SK-N-SH (cell line): ENCODE measurements around the gene PKN3. TPM values are rescaled to one million over a fixed set of nuclear protein-coding genes. Genes with fewer than 3 reads are reported as not detected.

Experiments
- CTCF ChIA-PET: fragments of 300-600, 350-600 bp; formaldehyde crosslinking; extraction: SDS; loops from one replicate; lab custom pipeline; 2021; lab: Yijun Ruan, JAX
- POLR2A ChIA-PET: fragments of 350-600 bp; sonication (Branson Sonifier 250); formaldehyde crosslinking; extraction: SDS; loops from one replicate; lab custom pipeline; 2020; ENCODE audit warnings: antibody characterized with exemption, inconsistent platforms; lab: Yijun Ruan, JAX
- DNase-seq: peaks from one replicate; pipeline ENCODE4 v3.0.0; 2012
- H2AFZ ChIP-seq: fragments of 200-600 bp; sonication (generic); 2 replicates; pipeline ENCODE4 v1.8.1; 2016; ENCODE audit warnings: antibody characterized with exemption, mild to moderate bottlenecking, low read depth
- H3F3A ChIP-seq: fragments of 200-600 bp; sonication (generic); replicated peaks from 2 replicates; pipeline ENCODE3; 2016; ENCODE audit warnings: antibody characterized with exemption, mild to moderate bottlenecking; ENCODE audit not compliant: insufficient read depth
- H3K27ac ChIP-seq, 2 experiments: fragments of 200-500 bp in 1 of 2; fragments of 200-600 bp in 1 of 2; sonication (Bioruptor generic) in 1 of 2; sonication (generic), shearing (Covaris generic) in 1 of 2; 2 replicates each; pipeline versions ENCODE4 v1.5.1 to v1.6.1; 2014 to 2016; ENCODE audit warnings: low read depth in 2 of 2, inconsistent platforms in 1 of 2, low read length in 1 of 2, mild to moderate bottlenecking in 1 of 2, mixed read lengths in 1 of 2
- H3K27me3 ChIP-seq: fragments of 200-600 bp; sonication (generic), shearing (Covaris generic); 2 replicates; pipeline ENCODE4 v1.6.1; 2016; ENCODE audit warnings: mixed run types; ENCODE audit not compliant: insufficient read depth
- H3K36me3 ChIP-seq, 2 experiments: fragments of 200-500 bp in 1 of 2; fragments of 200-600 bp in 1 of 2; sonication (Bioruptor generic) in 1 of 2; sonication (generic) in 1 of 2; replicated peaks in 1 of 2; 2 replicates each; pipeline versions ENCODE3 to v1.5.1; 2014 to 2016; ENCODE audit warnings: low read length in 1 of 2, mild to moderate bottlenecking in 1 of 2; ENCODE audit not compliant: insufficient read depth in 2 of 2, control insufficient read depth in 1 of 2
- H3K4me1 ChIP-seq, 2 experiments: fragments of 200-500 bp in 1 of 2; fragments of 200-600 bp in 1 of 2; sonication (Bioruptor generic) in 1 of 2; sonication (generic), shearing (Covaris generic) in 1 of 2; 2 replicates each; pipeline versions ENCODE4 v1.5.1 to v1.6.1; 2014 to 2016; ENCODE audit warnings: low read depth in 1 of 2, low read length in 1 of 2, mixed run types in 1 of 2; ENCODE audit not compliant: insufficient read depth in 2 of 2, control insufficient read depth in 1 of 2
- H3K4me2 ChIP-seq: fragments of 200-600 bp; sonication (generic), shearing (Covaris generic); 2 replicates; pipeline ENCODE4 v1.6.1; 2017; ENCODE audit warnings: mixed run types
- H3K4me3 ChIP-seq, 2 experiments: fragments of 200-500 bp in 1 of 2; fragments of 200-600 bp in 1 of 2; sonication (Bioruptor generic) in 1 of 2; sonication (generic), shearing (Covaris generic) in 1 of 2; 2 replicates each; pipeline versions ENCODE4 v1.5.1 to v1.8.1; 2014 to 2016; ENCODE audit warnings: low read depth in 2 of 2, inconsistent platforms in 1 of 2, low read length in 1 of 2, mild to moderate bottlenecking in 1 of 2, mixed read lengths in 1 of 2, moderate library complexity in 1 of 2
- H3K79me2 ChIP-seq: fragments of 200-600 bp; sonication (generic); 2 replicates; pipeline ENCODE4 v1.8.1; 2017; ENCODE audit warnings: mild to moderate bottlenecking; ENCODE audit not compliant: insufficient read depth
- H3K9ac ChIP-seq: fragments of 200-600 bp; sonication (generic); 2 replicates; pipeline ENCODE4 v1.6.1; 2017; ENCODE audit warnings: mixed run types
- H3K9me2 ChIP-seq: fragments of 200-600 bp; sonication (generic); 2 replicates; pipeline ENCODE4 v1.6.1; 2017; ENCODE audit warnings: mixed run types
- H3K9me3 ChIP-seq: fragments of 200-600 bp; sonication (generic); 2 replicates; pipeline ENCODE4 v1.6.1; 2017; ENCODE audit warnings: mixed run types, mild to moderate bottlenecking, moderate library complexity
- H4K20me1 ChIP-seq: fragments of 200-600 bp; sonication (generic); 2 replicates; pipeline ENCODE4 v1.6.1; 2017; ENCODE audit warnings: mild to moderate bottlenecking, mixed run types; ENCODE audit not compliant: insufficient read depth
- CTCF ChIP-seq: fragments of 200-600 bp; sonication (generic); IDR thresholded peaks from 2 replicates; pipeline ENCODE4 v1.6.1; 2017; ENCODE audit warnings: antibody characterized with exemption, mild to moderate bottlenecking, moderate library complexity
- EP300 ChIP-seq, 2 experiments: IDR thresholded peaks; 2 replicates each; pipeline versions ENCODE4 v1.4.0 to v1.6.1; 2012; ENCODE audit warnings: borderline replicate concordance in 1 of 2, low read depth in 1 of 2, low read length in 1 of 2
- FOSL2 ChIP-seq: IDR thresholded peaks from 2 replicates; pipeline ENCODE4 v1.4.0; 2012; ENCODE audit warnings: low read depth, mild to moderate bottlenecking, moderate library complexity, borderline replicate concordance
- FOXJ3 ChIP-seq: sonication (generic); formaldehyde crosslinking; IDR thresholded peaks from 2 replicates; pipeline ENCODE4 v1.5.1; 2020; ENCODE audit warnings: mild to moderate bottlenecking, missing genetic modification reagents
- JUND ChIP-seq: IDR thresholded peaks from 2 replicates; pipeline ENCODE4 v1.4.0; 2012
- MAX ChIP-seq: IDR thresholded peaks from 2 replicates; pipeline ENCODE4 v1.4.0; 2012; ENCODE audit warnings: low read depth
- MEF2A ChIP-seq: IDR thresholded peaks from 2 replicates; pipeline ENCODE4 v1.4.0; 2012; ENCODE audit warnings: low read depth, borderline replicate concordance
- MXI1 ChIP-seq: IDR thresholded peaks from 2 replicates; pipeline ENCODE4 v1.6.1; 2012; ENCODE audit warnings: mild to moderate bottlenecking, low read depth, low read length, improper control_type of control experiment
- NFIC ChIP-seq: IDR thresholded peaks from 2 replicates; pipeline ENCODE4 v1.4.0; 2012; ENCODE audit warnings: borderline replicate concordance
- RCOR1 ChIP-seq: fragments of 150-350 bp; IDR thresholded peaks from 2 replicates; pipeline ENCODE4 v1.6.1; 2017; ENCODE audit warnings: antibody characterized with exemption, low read length
- REST ChIP-seq: IDR thresholded peaks from 2 replicates; pipeline ENCODE4 v1.6.1; 2012; ENCODE audit warnings: mild to moderate bottlenecking, low read depth, low read length, moderate library complexity
- RFX5 ChIP-seq: IDR thresholded peaks from 2 replicates; pipeline ENCODE4 v1.6.1; 2012; ENCODE audit warnings: mild to moderate bottlenecking, improper control_type of control experiment, low read length
- RXRA ChIP-seq: IDR thresholded peaks from 2 replicates; pipeline ENCODE4 v1.4.0; 2012; ENCODE audit warnings: low read depth, mild to moderate bottlenecking, borderline replicate concordance
- SIN3A ChIP-seq: IDR thresholded peaks from 2 replicates; pipeline ENCODE4 v1.6.1; 2012; ENCODE audit warnings: low read depth, mild to moderate bottlenecking, low read length, moderate library complexity, borderline replicate concordance
- SMC3 ChIP-seq: IDR thresholded peaks from 2 replicates; pipeline ENCODE4 v1.6.1; 2012; ENCODE audit warnings: low read depth, low read length, improper control_type of control experiment
- TCF12 ChIP-seq: IDR thresholded peaks from 2 replicates; pipeline ENCODE4 v1.4.0; 2012
- YY1 ChIP-seq: IDR thresholded peaks from 2 replicates; pipeline ENCODE4 v1.4.0; 2012; ENCODE audit warnings: low read depth, mild to moderate bottlenecking
- WGBS: methylation state at CpG from one replicate; pipeline ENCODE4 v1.1.6; 2017; ENCODE audit warnings: low lambda C conversion rate; 5-methylcytosine and 5-hydroxymethylcytosine counted together
- polyA plus RNA-seq, 3 experiments: library from polyadenylated mRNA; depleted of rRNA; stranded (reverse); fragments of >200 nt; gene quantifications; 2 replicates each; pipeline ENCODE4 v1.2.3, GENCODE V29; 2012
- TF ChIP-seq, protein P1 (sequence below): fragments of 150-350 bp; IDR thresholded peaks from 2 replicates; pipeline ENCODE4 v1.6.1; 2016; ENCODE audit warnings: mild to moderate bottlenecking, low read depth, low read length

PKN3 gene
- polyA plus RNA-seq, 1 of the 3 experiments (the other 2 are of a cell fraction): 7.8 TPM

DNA sequence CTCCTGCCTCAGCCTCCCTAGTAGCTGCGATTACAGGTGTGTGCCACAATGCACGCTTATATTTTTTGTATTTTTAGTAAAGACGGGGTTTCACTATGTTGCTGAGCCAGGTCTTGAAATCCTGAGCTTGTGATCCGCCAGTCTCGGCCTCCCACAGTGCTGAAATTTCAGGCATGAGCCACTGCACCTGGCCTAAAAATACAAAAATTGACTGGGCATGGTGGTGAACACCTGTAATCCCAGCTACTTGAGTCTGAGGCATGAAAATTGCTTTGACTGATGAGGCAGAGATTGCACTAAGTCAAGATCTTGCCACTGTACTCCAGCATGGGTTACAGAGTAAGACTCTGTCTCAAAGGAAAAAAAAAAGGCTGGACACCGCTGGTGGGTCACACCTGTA, 32.5 kb upstream of the PKN3 start:
- Histone ChIP-seq H3K79me2 (no peaks in the 10 kb centered on the region), H3K9me2 (no peaks in the 10 kb centered on the region), H3K4me1 (no peaks in the 10 kb centered on the region), H4K20me1 (no peaks in the 10 kb centered on the region), H3K27ac (no peak overlapping the region), H3K36me3 (no peaks in the 10 kb centered on the region)
- WGBS: 92% methylated on average over 6 of the region's 6 CpGs
- no peak for TF ChIP-seq MAX
- TF ChIP-seq RXRA: no peak
- no peak for TF ChIP-seq FOSL2
- no peak for TF ChIP-seq JUND
- TF ChIP-seq, protein P1, sequence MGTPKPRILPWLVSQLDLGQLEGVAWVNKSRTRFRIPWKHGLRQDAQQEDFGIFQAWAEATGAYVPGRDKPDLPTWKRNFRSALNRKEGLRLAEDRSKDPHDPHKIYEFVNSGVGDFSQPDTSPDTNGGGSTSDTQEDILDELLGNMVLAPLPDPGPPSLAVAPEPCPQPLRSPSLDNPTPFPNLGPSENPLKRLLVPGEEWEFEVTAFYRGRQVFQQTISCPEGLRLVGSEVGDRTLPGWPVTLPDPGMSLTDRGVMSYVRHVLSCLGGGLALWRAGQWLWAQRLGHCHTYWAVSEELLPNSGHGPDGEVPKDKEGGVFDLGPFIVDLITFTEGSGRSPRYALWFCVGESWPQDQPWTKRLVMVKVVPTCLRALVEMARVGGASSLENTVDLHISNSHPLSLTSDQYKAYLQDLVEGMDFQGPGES: no peak
- TF ChIP-seq, all 33 proteins: peak for 0
- H2AFZ ChIP-seq: no peak overlapping the region
- no peak overlapping the region for H3K9ac ChIP-seq
- no peak overlapping the region for H3K4me3 ChIP-seq
- CTCF ChIA-PET: no interaction called here
- POLR2A ChIA-PET: no interaction called here
- H3K9me3 ChIP-seq: no peaks in the 10 kb centered on the region
- H3K27me3 ChIP-seq: no peaks in the 10 kb centered on the region
- H3F3A ChIP-seq: no peaks in the 10 kb centered on the region
- no peak for DNase-seq
- no peak overlapping the region for H3K4me2 ChIP-seq

DNA sequence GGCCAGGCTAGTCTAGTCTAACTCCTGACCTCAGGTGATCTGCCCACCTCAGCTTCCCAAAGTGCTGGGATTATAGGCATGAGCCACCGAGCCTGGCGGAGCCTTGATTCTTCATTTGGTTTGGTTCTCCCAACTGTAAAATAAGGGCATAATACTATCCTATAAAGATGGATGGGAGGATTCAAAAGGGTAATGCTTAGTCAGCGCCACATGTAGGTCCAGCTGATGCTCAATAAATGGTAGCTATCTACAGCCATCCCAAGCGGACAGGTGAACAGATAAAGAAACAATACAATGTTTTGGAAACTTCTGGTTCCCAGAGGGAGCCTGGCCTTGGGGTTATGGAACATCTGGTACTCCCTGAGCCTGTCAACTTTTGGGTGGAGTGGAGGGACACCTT, 26.9 kb upstream of the PKN3 start:
- no peak overlapping the region for H2AFZ ChIP-seq
- POLR2A ChIA-PET: no interaction called here
- H3F3A ChIP-seq: no peaks in the 10 kb centered on the region
- no peak for TF ChIP-seq FOXJ3
- TF ChIP-seq MAX: no peak
- TF ChIP-seq RCOR1: no peak
- TF ChIP-seq CTCF: no peak
- no peak for TF ChIP-seq TCF12
- no peak for TF ChIP-seq NFIC
- no peak for TF ChIP-seq MXI1
- TF ChIP-seq, protein P1: no peak
- TF ChIP-seq EP300 (IDR thresholded peaks at IDR 0.05; ENCODE audit: borderline replicate concordance in 1 of 2, low read depth in 1 of 2, low read length in 1 of 2): no peak
- TF ChIP-seq RFX5: no peak
- TF ChIP-seq RXRA: no peak
- TF ChIP-seq SMC3: no peak
- TF ChIP-seq YY1: no peak
- TF ChIP-seq SIN3A: no peak
- TF ChIP-seq MEF2A: no peak
- no peak for TF ChIP-seq REST
- no peaks in the 10 kb centered on the region for H3K27me3 ChIP-seq
- DNase-seq: no peak
- H3K9ac ChIP-seq: no peak overlapping the region
- 92% methylated on average over 4 of the region's 4 CpGs for WGBS
- no peaks in the 10 kb centered on the region for H3K36me3 ChIP-seq
- H3K79me2 ChIP-seq: no peaks in the 10 kb centered on the region
- no peak overlapping the region for H3K4me2 ChIP-seq
- no peaks in the 10 kb centered on the region for H3K9me2 ChIP-seq
- no peak overlapping the region for H3K27ac ChIP-seq
- no peak overlapping the region for H3K4me3 ChIP-seq
- CTCF ChIA-PET: interaction anchor here (0.8 kb wide), 1 partner anchor 27 kb away, joined by 3 read pairs; the partner anchor contains the start of gene PKN3
- H4K20me1 ChIP-seq: no peaks in the 10 kb centered on the region
- no peaks in the 10 kb centered on the region for H3K9me3 ChIP-seq
- H3K4me1 ChIP-seq: no peaks in the 10 kb centered on the region
